HG03135 (cell line): ENCODE results near the gene MRPS17.

ENCODE experiments used
- ATAC-seq: cut with Tn5 transposase; IDR thresholded peaks from one replicate; pipeline ENCODE4 v1.9.1; 2021; ENCODE audit warnings: mild to moderate bottlenecking, moderate library complexity; ENCODE audit not compliant: unreplicated experiment

The MRPS17 gene

GRCh38 chr7:55970561-55970960 is 18.9 kb downstream of the MRPS17 start:
- ATAC-seq, result no peak

- no peak for ATAC-seq
Measured at GRCh38 chr7:55970978-55971377, 19.3 kb downstream of the MRPS17 start.

GRCh38 chr7:55973747-55974250 is 22.1 kb downstream of the MRPS17 start:
- ATAC-seq, result no peak

- ATAC-seq, result no peak
Measured at GRCh38 chr7:55975988-55976633, 24.4 kb downstream of the MRPS17 start.

- no peak for ATAC-seq
Measured at GRCh38 chr7:55977831-55978230, 26.2 kb downstream of the MRPS17 start.

- ATAC-seq, result no peak
Measured at GRCh38 chr7:55980266-55980665, 28.6 kb downstream of the MRPS17 start.

GRCh38 chr7:55983537-55983936 is 31.9 kb downstream of the MRPS17 start:
- no peak for ATAC-seq

- no peak for ATAC-seq
Measured at GRCh38 chr7:55992346-55992745, 40.7 kb downstream of the MRPS17 start.

GRCh38 chr7:55996856-55997500 is 45.3 kb downstream of the MRPS17 start:
- ATAC-seq, result no peak

GRCh38 chr7:56003749-56004148 is 52.1 kb downstream of the MRPS17 start:
- no peak for ATAC-seq
